CD4-positive, alpha-beta T cell treated with Interleukin-6 at 100 ng/mL for 8 hours (primary cell): ENCODE data around the gene IGSF21.
"Not testable (repeated sequence)": the region's sequence is repeated elsewhere in the genome, so short reads cannot be mapped to it uniquely, and the experiment has no call there.

Source experiments
- DNase-seq: peaks from one replicate; pipeline ENCODE4 v3.0.0-alpha.2; 2020; ENCODE audit warnings: mixed read lengths, low spot score

IGSF21 gene

DNA sequence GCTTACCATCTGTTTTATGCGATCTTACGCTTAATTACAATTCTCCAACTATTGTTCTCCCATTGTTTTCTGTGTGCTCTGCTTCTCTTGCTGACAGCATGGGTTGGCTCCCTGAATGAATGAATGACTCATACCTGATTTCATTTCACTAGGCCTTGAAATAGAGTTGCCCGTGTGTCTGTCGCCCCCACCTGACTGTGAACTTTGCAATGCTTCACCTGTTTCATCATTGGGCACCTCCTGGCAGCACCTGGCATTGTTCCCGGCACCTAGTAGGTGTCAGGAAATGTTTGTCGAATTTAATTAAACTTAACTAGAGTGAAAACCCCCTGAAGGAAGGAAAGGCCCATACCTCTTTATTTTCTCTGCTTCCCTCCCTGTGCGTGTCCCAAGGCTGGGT, 252.7 kb downstream of the IGSF21 start:
- no peak for DNase-seq

DNA sequence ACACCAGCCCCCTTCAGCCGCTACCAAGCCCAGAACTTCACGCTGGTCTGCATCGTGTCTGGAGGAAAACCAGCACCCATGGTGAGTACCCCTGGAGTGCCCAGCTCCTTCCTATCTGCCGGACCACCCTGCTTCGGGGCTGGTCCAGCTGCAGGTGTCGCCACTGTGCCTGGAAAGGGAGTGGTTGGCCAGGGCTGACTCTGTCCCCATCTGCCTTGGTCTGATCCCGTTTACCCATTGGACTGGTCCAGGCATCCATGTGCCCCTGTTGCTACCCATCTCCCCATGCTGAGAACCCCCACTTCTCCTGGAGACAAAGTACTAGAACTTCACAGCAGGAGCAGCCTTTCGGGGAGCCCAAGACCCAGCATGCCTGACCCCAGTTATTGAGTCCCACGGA, 254.6 kb downstream of the IGSF21 start:
- no peak for DNase-seq

DNA sequence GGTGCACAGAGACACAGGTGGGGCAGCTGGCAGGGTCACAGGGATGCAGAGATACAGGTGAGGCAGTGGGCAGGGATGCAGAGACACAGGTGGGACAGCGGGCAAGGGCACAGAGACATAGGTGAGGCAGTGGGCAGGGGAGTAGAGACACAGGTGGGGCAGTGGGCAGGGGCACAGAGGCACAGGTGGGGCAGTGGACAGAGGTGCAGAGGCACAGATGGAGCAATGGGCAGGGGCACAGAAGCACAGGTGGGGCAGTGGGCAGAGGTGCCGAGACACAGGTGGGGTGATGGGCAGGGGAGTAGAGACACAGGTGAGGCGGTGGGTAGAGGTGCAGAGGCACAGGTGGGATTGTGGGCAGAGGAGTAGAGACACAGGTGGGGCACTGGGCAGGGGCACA, 255.8 kb downstream of the IGSF21 start:
- DNase-seq, result no peak

DNA sequence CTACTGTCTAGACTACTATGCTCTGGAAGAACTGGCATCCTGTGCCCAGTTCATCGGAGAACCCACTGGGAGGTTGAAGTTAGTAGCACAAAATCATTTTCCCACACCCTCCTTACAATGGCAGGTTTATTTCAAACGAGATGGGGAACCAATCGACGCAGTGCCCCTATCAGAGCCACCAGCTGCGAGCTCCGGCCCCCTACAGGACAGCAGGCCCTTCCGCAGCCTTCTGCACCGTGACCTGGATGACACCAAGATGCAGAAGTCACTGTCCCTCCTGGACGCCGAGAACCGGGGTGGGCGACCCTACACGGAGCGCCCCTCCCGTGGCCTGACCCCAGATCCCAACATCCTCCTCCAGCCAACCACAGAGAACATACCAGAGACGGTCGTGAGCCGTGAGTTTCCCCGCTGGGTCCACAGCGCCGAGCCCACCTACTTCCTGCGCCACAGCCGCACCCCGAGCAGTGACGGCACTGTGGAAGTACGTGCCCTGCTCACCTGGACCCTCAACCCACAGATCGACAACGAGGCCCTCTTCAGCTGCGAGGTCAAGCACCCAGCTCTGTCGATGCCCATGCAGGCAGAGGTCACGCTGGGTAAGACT, 257.6 kb downstream of the IGSF21 start:
- no peak for DNase-seq

DNA sequence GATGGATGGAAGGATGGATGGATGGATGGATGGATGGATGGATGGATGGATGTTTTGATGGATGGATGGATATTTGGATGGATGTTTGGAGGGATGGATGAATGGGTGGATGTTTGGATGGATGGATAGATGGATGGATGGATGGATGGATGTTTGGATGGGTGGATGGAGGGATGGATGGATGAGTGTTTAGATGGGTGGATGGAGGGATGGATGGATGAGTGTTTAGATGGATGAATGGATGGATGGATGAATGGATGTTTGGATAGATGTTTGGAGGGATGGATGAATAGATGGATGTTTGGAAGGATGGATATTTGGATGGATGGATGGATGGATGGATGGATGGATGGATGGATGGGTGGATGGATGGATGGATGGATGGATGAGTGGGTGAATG, 264.9 kb downstream of the IGSF21 start:
- DNase-seq, result not testable (repeated sequence)

DNA sequence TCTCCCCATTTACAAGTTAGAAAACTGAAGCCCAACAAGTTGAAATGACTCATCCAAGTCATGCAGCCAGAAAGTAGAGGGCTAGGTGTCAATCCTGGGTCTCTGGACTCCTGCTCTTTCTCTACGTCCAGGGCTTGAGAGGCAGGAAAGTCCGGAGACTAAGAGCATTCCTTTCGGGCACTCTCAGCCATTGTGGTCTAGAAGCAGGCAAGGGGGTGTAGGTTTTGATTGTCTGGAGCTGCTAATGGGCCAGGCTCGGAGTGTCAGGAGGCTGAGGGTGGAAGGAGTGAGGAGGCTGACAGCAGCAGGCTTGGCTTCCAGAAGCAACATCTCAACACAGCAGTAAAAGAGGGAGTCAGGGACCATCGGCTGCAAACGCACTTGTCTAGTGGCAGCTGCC, 265.6 kb downstream of the IGSF21 start:
- DNase-seq, result no peak

DNA sequence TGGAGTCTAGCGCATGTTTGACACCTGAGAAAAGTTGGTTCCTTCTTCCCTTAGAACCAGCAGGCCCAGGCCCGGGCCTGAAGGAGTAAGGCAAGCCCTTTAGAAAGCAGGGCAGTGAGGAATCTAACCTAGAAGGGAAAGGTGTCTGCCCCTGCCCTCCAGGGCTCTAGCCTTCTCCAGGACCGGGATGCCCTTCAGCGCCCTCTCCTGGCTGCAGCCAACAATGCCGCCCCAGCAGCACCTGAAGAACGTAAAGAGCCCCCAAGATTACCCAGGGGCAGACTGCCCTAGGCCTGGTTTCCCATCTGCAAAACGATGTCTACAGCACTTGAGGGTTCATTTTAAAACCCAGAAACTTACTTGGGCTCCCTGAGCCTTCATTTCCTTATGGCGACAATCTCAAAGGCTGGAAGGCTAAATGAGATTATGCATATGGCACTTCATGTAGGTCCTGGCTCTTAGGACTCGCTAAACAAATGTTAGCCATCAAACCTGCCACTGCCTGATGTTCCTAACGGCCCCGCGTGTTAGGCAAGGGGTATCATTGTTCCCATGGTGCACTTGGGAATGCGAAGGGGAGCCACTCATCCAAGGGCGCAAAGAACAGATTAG, 266.4 kb downstream of the IGSF21 start:
- no peak for DNase-seq

DNA sequence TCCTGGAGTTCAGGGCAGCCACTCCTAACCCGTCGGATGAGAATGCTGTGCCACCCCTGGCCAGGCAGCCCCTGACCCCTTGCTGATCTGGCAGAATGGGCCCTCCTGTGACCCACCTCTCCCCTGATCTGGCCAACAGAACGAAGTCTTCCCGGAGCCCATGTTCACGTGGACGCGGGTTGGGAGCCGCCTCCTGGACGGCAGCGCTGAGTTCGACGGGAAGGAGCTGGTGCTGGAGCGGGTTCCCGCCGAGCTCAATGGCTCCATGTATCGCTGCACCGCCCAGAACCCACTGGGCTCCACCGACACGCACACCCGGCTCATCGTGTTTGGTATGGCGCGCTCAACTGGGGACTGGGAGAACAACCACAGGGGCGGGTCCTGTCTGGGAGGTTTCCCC, 269.1 kb downstream of the IGSF21 start:
- no peak for DNase-seq

DNA sequence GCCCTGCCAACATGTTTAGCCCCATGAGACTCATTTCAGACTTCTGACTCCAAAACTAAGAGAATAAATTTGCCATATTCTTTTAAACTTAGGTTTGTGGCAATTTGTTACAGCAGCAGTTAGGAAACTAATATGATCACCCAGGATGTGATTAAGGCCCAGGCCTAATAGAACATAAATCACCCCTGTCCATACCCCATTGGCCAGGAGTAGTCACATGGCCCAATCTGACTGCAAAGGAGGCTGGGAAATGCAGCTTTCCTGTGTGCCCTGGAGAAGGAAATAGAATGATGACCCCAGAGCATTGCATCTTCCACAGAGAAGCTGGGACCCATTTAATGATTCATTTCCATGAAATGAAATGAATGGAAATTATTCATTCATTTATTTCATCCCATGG, 272.7 kb downstream of the IGSF21 start:
- no peak for DNase-seq

DNA sequence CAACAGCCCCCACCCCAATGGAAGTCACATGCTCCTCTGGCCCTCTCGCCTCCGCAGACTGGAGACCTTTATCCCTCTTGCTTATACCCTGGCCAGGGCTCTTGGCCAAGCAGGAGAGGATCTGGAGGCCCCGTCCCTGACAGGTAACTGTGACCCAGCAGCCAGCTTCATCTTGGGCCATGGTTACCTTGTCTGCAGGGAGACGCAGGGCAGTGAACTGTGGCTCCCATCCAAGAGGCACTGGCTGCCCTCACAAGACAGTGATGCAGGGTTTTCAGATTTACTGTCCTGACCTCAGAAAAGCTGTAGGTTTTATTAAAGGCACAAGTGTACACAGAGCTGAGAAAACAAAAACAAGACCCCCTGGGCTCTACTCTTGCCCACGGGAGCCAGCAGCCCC, 276.5 kb downstream of the IGSF21 start:
- no peak for DNase-seq

DNA sequence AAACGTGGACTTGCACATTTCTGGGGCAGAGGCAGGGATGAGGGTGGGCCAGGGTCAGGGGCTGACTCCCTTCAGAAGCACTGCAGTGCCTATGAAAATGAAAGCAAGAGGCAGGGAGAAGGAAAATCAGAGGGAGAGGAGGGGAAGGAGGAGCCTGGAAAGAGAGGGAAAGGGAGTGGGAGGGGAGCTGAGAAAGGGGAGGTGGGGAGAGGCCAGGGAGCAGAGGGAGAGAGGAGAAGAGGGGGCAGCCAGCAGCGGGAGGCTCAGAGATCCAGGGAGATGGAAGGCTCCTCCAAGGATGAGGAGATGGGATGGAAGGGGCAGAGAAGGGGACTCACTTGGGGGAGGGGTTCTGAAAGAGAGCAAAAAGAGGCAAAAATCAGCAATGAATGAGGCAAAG, 276.9 kb downstream of the IGSF21 start:
- DNase-seq, result no peak

DNA sequence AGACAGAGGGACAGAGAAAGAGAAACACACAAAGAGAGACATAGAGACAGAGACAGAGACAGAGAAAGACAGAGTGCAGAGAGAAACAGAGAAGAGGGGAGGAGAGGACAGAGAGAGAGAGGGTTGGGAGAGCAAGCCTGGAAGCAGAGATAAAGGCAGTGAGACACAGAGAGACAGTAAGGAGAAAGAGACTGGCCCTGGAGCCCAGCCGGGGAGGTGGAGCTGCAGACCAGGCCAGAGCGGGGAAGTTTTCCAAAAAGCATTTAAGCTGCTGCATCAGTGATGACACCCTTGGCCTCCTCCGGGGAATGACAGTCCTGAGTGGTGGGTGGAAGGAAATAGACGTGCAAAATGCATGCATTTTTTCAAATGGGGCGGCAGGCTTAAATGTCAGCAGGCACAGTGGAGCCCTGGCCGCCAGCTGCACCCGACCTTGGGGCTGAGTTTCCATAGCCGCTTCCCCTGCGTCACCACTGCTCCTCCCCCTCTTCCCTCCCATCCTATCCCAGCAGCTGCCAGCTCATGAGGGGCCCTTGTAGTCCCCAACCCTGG, 277.7 kb downstream of the IGSF21 start:
- DNase-seq, result no peak

DNA sequence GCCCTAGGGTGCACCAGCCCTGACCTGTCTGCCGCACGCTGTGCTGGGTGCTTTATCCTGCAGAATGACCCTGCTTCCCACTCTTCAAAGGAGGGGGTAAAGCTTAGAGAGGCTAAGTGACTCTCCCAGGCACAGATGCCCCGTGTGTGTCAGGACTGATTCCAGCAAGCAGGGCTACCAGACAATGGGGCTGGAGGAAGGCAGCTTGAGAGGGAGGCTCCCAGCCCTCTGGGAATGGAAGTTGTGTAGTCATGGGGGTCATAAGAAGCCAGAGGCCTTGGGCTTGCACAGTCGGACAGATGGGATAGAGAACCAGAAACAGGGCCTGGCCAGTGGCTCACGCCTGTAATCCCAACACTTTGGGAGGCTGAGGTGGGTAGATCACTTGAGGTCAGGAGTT, 279.0 kb downstream of the IGSF21 start:
- DNase-seq, result no peak

DNA sequence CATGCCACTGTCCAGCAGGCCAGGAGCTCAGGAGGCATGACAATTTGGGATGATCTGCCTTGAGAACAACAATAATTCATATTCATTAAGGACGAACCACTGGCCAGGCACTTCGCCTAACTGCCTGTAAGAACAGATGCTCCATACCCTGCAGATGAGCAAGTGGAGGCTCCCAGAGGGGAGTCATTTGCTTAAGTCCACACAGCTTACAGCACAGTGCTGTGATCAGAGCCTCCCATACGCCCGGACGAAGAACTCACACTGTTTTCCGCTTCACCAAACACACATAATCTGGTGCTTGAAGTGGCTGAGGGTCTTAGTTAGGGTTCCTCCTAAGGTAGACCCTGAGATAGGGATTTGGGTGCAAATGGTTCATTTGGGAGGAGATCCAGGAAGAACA, 279.7 kb downstream of the IGSF21 start:
- DNase-seq, result no peak

DNA sequence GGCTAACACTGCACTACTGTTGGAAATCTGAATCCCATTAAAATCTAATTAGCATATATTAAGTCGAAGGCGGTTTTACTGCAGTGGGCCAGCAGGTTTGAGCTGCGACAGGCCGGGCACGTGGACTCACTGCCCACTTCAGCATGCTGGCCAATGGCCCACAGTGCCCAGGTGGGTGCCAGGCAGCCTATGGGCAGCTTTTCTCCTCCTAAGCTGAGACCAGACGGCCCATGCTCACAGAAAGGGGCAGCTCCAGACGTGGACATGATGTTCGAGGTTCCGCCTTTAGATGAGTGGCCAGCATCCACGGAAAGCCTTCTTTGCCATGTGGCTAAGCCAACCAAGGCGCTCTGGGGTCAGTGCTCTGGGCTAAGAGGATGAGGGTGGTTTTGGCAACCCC, 283.4 kb downstream of the IGSF21 start:
- no peak for DNase-seq

DNA sequence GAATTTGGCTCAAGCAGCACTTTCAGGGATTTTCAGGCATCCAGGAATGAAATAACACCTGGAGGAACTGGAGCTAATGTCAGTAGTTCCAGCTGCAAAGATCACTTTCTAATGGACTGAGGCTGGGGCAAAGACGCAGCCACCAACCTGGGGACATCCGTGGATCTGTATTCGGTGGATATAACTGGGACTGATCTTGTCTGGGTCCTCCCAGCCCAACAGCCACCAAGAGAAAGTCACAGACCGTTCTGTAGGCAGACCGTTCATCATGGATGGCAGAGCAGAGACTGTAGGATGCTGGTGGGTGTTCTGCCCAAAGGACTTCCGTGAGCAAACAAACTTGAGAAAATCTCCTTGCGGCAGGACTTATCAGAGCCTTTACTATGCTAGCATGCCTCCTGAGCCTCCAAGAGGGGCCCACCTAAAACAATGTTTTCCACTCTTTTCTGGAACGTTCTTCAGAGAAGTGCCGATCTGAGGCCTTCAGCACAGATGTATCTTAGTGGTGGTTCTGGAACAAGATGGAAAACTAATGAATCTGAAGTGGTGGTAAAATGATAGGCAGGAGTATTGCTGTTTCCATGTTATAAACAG, 287.1 kb downstream of the IGSF21 start:
- no peak for DNase-seq

DNA sequence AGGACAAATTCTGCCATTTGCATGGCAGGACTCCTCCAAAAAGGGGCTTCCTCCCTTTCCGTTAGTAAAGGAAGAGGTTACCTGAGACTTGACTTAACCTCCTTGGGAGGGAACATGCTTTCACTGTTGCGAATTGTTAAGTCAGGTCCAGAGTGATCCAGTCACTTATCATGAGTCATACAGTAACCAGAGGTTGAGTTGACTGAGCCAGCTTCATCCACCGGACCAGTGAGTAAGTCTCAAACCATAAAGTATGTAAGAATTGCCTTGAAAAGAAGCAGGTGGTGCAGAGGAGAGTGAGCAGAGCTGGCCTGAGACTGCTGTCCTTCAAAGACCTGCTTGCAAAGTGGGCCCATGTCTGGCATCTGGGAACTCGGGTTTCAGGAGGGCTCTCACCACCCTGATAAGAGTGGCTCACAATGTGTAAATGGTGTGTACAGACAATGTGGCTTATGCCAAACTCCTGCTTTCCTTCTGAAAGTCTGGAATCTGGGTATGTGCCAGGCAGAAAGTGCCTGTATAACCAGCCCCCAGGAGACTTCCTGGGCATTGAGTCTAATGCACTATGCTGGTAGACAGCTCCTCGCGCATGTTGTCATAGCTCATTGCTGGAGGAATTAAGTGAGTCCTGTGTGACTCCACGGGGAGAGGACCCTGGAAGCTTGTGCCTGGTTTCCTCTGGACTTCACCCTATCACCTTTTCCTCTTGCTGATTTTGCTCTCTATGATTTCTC, 288.8 kb downstream of the IGSF21 start:
- no peak for DNase-seq

DNA sequence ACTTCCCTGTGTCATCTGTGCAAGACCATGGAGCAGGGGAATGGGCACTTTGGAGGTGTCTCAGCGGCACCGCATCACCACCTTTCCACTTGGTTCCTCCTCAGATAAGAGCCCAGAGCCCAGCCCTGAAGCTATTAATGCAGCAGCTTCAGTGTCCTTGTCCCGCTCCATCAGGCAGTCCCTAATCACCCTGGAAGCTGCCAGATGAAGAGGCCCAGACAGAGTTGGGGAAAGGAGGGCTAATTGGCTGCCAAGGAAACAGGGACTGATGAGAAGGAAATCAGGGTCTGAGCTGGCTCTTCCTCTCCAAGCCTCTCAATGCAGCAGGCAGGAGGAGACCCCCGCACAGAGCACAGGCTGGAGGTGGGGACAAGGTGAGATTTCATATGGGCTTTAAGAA, 290.0 kb downstream of the IGSF21 start:
- DNase-seq, result no peak

DNA sequence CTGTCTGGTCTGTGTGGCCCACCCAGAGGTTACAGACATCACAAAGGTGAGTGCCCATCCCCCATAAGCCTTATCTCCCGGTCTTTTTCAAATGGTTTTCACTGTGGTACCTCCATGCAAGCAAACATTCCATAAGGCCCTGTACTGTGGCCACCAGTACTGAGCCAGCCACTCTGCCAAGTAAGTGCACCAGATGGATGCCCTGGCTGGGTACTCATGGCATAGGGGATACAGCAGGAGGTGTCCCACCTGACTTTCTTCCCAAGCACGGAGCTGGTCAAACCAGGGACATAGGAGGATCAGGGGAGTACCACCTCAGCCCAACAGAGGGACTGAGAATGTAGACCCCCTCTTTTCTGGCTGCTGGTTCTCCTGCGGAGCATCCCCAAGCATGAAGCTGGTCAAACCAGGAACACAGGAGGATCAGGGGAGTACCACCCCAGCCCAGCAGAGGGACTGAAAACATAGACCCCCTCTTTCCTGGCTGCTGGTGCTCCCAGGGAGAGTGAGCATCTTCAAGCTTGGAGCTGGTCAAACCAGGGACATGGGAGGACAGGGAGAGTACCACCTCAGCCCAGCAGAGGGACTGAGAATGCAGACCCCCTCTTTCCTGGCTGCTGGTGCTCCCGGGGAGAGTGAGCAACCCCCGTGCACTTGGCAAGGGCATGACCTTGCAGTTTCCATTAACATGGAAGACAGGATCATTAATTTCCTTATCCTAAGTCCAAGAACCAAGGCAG, 291.4 kb downstream of the IGSF21 start:
- DNase-seq, result no peak

DNA sequence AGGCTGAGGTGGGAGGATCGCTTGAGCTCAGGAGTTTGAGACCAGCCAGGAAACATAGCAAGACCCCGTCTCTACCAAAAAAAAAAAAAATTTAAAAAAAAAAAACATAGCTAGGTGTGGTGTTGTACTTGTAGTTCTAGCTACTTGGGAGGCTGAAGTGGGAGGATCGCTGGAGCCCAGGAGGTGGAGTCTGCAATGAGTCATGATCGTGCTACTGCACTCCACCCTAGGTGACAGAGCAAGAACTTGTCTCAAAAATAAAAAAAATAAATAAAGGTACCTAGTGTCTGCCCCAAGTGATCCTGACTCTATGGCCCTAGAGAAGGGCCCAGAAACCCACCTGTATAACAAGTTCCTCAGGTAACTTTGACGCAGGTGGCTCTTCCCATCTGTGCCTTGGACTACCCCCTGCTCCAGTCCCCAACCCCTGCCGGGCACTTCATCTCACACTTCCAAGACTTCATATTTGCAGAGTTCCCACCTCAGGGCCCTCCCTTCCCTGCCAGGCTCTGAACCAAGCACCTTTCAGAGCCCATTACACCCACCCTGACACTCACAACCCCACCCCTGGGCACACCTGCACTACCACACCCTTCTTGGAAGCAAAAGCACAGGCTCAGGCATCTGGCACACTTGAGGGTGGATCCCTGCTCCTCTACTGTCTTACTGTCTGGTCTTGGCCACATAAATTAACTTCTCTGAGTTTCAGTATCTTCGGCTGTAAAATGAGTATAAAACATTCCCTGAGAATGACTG, 292.9 kb downstream of the IGSF21 start:
- no peak for DNase-seq

DNA sequence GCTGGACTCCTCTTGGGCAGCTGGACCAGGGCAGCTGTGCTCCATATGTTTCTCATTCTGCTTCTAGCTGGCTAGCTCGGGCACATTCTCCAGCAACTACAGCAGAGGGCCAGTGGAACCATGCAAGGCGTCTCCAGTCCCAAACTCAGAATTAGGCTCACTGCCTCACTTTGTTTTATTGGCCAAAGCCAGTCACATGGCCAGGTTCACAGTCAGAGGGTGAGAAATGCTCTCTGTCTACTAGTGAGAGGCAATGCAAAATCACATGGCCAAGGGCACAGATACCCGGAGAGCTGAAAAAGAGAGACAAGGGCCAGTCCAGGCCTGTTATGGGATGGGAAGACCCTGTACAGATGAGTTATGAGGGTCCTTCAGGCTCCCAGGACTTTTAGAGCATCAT, 294.3 kb downstream of the IGSF21 start:
- no peak for DNase-seq

DNA sequence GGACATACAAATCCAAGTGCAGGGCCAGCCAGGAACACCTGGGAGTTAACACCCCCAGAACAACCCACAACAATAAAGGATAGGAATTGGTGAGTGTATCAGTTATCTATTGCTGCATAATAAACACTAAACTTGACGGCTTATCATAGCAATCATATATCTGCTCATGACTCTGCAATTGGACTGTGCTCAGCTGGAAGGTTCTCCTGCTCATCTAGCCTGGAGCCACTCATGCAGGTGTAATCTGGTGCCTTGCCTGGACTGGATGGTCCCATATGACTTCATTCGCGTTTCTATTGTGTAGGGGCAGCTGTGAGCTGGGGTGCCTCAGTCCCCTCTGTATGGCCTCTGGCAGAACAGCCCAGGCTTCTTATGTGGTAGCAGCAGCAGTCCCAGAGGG, 296.9 kb downstream of the IGSF21 start:
- no peak for DNase-seq
